Stimulated activated CD4-positive, alpha-beta T cell treated with anti-CD3 and anti-CD28 coated beads, Interleukin-12 subunit alpha, Interleukin-12 subunit beta, amount 100 ng/mL, for 24 hours (primary cell): Measurements from ENCODE around the gene ABCC4.

Experiments
- DNase-seq, 2 experiments: peaks; one replicate each; pipeline ENCODE4 v3.0.0-alpha.2; 2020; ENCODE audit warnings: low read depth in 2 of 2

ABCC4 gene

DNA sequence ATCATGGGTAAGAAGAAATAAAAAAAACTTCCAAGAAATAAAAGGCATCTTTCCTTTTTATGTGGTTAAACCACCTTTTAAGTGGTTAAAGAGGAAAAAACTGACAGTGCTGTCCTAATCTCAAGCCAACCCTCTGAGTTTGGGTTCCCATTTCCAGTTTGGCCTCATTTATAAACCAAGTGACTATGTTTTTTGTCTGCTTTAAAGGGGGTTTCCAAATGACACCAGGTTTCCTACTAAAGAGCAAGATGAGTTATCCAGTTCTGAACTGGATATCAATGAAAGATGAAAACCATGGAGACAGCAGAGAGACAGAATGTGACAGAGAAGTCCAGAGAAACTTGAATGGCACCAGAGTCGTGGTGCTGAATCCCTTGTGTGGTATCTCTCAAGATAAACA, 251.5 kb downstream of the ABCC4 start:
- no peak for DNase-seq

- DNase-seq: no peak
These were observed 256.6 kb downstream of the ABCC4 start for GRCh38 chr13:95044452-95045205.

- DNase-seq: no peak
These were observed 261.8 kb downstream of the ABCC4 start for GRCh38 chr13:95039415-95039814.

- no peak for DNase-seq
These were observed 262.3 kb downstream of the ABCC4 start for GRCh38 chr13:95038949-95039348.

- no peak for DNase-seq
These were observed 265.7 kb downstream of the ABCC4 start for GRCh38 chr13:95035311-95036109.

DNA sequence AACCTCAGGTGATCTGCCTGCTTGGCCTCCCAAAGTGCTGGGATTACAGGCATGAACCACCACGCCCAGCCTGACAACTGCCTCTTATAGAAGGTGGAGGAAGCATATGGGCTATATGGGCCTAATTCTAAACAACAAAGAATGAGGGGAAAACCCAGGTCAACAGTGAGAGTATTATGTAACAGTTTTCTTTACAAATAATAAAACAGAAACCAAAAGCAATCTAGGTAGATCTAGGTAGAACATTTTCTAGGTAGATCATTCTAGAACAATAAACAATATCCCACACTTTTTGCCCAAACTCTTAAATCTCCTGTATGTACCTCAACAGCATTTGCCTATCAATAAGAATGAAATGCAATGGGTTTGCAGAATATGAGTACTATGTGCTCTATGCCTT, 267.4 kb downstream of the ABCC4 start:
- no peak for DNase-seq

GRCh38 chr13:95032121-95032520, 269.1 kb downstream of the ABCC4 start:
- DNase-seq: no peak

GRCh38 chr13:95030821-95031343, 270.4 kb downstream of the ABCC4 start:
- no peak for DNase-seq

DNA sequence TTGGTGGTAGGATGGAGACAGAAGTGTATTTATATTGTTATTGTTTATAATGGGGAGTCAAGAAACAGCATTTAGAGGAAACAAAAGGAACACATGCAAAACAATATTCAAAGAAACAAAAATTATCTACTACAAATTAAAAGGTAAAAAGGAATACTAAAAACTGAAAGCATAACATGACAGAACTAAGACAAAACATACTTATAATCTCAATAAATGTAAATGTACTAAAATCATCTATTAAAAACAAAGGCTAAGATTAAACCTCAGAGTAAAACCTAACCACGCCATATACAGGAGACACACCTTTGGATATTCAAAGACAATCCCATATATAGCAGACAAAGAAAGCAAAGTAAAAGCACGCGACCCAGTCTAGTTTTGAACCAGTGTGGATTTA, 273.6 kb downstream of the ABCC4 start:
- no peak for DNase-seq

GRCh38 chr13:95025116-95025515, 276.1 kb downstream of the ABCC4 start:
- no peak for DNase-seq

DNA sequence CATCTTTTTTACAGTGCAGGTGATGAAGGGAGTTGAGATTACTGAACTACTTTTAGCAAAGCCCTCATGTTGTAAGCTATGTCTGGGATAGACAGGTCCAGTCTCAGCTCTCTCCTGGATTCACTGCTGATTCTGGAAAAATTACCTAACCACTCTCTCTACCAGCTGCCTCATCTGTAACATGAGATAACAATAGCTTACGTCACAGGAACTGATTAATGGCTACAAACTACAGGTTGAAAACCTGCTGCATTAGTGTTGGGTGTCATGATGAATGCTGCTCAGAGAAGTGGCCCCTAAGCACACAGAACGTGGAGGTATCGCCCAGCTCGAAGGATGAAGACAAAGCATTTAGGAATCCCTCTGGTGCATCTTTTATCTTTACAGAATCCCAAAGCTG, 277.8 kb downstream of the ABCC4 start:
- no peak for DNase-seq

GRCh38 chr13:95020298-95020987, 280.8 kb downstream of the ABCC4 start:
- DNase-seq: no peak

DNA sequence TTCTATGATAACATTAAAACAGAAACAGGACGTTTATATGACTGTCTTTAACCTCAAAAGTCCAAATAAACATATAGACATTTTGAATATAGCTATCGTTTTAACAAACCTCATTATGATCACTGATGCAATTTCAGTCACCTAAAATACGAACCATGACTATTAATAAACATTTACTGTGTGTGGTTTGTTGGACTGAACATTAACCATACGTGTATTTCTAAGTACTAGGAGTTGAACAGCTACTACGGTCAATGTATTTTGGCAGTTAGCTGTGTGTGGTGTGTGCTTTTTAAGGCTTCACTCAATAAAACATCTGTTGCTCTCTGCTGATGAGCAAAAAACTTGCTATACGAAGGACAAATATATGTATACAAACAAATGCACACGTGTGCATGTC, 281.4 kb downstream of the ABCC4 start:
- DNase-seq: no peak

DNA sequence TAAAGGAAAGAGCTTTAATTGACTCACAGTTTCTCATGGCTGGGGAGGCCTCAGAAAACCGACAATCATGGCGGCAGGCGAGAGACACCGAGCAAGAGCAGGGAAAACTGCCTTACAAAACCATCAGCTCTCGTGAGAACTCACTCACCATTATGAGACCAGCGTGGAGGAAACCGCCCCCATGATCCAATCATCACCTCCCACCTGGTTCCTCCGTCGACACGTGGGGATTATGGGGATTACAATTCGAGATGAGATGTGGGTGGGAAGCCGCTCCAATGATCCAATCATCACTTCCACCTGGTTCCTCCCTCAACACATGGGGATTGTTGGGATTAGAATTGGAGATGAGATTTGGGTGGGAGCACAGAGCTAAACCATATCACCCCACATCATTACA, 293.9 kb downstream of the ABCC4 start:
- DNase-seq: no peak

DNA sequence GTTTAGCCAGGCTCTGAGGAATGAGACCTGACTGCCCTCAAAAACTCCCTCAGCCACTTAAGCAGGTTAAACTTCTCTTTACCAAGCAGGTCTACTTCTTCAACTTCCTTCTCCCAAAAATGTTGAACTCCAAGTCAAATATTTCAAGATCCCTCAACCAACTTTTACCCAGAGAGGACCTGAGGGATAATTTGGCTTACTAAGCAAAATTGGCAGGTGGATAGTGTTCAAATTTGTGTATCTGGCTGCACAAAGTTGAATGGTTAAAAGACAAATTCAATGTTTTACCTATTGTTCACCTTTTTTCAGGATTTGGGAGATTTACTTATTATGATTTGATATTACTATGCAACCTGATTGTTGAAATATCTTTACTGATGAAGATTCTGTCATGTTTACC, 296.0 kb downstream of the ABCC4 start:
- DNase-seq: no peak

GRCh38 chr13:95003019-95003813, 298.0 kb downstream of the ABCC4 start:
- DNase-seq: no peak

- no peak for DNase-seq
These were observed 299.1 kb downstream of the ABCC4 start for GRCh38 chr13:95002126-95002525.

GRCh38 chr13:94999871-95000270, 301.4 kb downstream of the ABCC4 start:
- no peak for DNase-seq

- DNase-seq: no peak
These were observed 304.1 kb downstream of the ABCC4 start for GRCh38 chr13:94997126-94997525.

- DNase-seq: no peak
These were observed 304.8 kb downstream of the ABCC4 start for GRCh38 chr13:94996445-94996844.

GRCh38 chr13:94994506-94994905, 306.7 kb downstream of the ABCC4 start:
- DNase-seq: no peak

- DNase-seq: no peak
These were observed 307.6 kb downstream of the ABCC4 start for GRCh38 chr13:94993616-94994015.
